CD4-positive, alpha-beta T cell treated with Interleukin-1 beta for 1 hour (primary cell): Measurements from ENCODE around the gene LRCH1.

Experiments
- DNase-seq, 2 donors: peaks; one replicate each; pipeline ENCODE4 v3.0.0-alpha.2; 2020 to 2022

Gene LRCH1

DNA sequence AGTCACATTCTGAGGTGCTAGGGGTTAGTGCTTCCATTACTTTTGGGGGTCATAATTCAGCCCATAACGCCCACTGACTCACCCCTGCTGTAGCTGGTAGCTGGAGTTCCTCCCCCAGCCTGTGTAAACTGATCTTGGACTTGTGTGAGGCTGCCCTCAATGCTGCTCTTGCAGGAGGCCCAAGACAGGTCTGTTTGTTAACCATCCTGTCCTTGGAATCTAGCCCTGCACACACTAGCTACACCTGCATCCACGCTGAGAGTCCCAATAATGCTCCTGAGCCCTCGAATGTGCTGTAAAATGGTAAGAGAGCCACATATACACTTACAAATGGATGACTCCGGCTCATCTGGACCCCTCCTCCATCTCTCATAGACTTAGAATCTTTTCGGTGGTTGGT lies 9.6 kb downstream of the LRCH1 start:
- DNase-seq, result no peak

- DNase-seq, result no peak
Measured at GRCh38 chr13:46565808-46566750, 13.1 kb downstream of the LRCH1 start.

DNA sequence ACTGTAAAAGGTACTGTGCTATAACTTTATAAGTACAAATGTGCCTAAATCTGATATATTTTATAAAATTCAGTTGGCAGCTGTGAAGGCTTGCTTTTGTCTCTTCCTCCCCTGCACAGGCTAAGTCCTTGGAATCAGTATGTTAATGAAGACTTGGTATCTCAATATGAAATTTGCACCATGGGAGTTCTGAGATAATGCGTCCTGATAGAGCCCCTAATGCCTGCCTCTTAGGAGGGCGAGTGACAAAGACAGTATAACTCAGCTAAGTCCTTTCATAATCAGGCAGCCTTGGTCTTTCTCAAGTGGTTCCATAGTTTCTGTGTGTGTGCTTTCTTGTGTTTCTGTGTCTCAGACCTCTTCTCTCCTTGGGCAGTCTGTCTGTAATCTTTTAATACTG lies 14.7 kb downstream of the LRCH1 start:
- DNase-seq, result no peak

GRCh38 chr13:46569456-46569855 lies 16.5 kb downstream of the LRCH1 start:
- DNase-seq, result no peak

DNA sequence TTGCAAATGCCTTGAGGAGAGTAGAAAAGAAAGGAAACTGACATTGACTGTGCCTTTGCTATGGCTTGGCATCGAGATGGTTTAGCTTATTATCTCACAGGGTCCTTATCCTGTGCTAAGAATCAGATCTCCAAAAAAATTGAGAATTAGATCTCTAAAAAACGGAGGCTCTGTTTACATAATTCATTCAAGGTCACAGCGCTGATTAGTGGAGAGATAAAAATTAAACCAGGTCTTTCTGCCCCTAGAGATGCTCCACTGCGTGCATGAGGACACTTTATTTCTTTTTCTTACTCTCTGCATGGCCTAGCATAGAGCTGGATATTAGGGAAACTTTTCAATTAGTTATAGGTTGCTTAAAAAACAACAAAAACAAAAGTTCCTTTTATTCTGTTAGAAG lies 17.3 kb downstream of the LRCH1 start:
- no peak for DNase-seq

DNA sequence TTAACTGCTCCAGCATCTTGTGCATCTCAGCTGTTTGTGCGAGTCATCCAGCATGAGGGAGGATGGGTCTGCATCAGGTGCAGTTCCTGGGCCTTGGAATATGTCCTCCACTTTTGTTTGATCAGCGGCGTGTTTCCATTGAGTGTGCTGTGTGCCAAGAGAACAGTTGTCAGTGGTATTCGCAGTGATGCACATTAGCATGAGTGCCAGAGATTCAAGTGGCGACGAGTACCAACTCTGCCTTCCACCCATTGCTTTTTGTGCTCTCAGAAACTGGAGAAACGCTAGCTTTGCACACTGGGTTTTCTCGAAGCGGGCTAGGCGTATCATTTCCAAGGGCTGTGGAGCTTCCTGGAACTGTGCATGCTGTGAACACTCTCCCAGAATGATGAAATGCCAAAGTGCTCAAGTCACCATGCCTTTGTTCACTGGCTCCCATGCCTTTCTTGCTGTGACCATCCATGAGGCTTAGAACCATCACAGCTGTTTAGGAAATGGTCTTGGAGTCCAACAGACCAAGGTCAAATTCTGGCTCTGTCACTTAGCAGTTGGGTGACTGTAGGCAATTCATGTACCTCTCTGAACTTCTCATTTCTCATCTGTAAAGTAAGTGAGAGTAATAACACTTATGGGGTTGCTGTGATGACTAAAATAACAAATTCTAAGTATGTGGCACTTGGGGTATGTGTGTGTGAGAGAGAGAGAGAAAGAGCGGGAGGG lies 18.4 kb downstream of the LRCH1 start:
- DNase-seq, result no peak

DNA sequence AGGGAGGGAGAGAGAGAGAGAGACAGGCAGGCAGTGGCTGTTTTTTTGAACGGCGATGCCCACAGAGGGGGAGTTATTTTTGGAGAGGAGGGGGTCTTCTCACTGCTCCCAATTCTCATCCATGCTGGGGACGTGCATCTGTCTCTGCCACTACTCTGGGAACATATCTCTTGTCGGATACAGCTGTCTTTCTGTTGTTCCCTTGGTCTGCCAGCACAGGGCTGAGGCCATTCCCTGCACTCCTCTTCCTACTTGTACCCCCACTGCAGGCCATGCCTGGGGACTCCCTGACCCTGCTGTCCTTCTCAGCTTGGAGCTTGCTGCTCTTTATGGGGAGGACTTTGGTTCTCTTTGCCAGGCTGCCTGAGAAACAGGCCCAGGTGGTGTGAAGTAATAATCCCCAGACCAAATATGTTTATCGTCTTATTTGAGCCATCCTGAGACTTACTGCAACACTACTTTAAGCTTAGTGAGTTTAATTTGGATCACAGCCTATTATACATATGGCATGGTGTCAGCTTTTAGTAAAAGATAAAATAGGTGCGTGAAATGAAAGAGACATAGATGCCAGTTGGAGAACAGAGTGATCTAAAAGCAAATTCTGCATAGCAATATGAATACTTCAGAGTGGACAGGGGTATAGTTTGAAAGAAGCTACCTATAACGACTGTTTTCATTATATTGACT lies 19.1 kb downstream of the LRCH1 start:
- no peak for DNase-seq

DNA sequence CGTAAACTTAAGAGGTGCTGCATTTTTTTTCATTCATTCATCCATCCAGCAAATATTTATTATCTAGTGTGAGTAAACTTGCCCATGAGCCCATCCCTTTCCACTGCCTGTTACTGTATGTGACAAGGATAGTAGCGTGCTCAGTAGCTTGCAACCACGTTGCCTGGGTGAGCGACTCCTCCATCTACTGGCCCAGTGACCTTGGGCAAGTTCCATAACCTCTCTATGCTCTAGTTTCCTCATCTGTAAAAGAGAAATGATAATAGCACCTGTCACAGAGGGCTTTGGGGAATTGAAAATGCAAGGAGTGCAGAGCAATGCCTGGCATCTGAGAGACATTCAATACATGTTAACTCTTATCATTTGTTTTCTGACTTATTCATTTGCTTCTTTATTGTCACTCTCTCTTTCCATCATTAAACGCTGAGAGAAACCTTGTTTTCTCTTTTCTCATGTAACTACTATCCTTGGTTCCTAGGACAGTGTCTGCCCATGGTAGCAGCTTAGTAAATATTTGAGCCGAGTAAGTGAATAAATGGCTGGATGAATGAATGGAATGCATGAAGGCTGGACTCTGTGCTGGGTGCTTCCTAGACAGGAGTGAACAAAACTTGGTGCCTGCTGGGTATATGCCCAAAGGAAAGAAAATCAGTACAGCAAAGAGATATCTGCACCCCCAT lies 19.9 kb downstream of the LRCH1 start:
- DNase-seq, result no peak

DNA sequence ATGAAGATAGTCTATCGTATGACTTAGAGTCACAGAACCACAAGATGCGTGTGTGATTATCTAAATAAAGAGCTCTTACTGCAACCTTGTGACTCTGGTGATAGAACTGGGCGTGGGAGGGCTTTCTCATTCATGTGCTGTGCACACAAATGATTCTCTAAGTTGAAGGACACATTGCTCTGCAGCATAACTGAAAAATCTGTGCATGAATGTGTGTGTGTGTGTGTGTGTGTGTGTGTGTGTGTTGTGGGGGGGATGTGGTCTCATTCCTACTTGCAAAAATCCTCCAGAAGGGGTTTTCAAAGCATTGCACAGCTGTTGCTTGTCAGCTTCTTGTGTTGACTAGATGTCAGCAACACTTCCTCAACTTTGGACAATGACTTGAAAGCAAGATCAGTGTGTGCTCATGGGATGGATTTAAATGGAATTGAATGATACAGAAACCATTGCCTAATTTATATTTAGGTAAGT lies 22.4 kb downstream of the LRCH1 start:
- no peak for DNase-seq

DNA sequence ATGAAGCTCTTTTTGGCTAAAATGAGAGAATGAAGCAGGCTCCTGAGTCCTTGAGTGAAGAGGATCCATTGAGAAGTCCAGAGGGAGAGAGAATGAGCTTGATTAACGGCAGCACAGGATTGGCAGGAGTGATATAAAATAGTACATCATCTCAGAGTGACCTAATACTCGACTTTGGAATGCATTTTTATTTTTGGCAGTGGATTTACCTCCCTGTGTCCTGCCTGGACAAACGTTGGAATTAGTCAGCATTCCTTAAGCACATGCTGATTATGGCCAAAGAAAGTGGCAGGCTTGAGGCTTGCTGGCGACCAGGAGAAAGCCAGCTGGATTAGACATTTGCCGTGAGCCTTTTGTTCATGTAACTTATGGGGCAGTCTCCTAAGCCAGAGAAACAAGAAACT lies 22.9 kb downstream of the LRCH1 start:
- DNase-seq, result no peak

- no peak for DNase-seq
Measured at GRCh38 chr13:46576762-46577161, 23.8 kb downstream of the LRCH1 start.

DNA sequence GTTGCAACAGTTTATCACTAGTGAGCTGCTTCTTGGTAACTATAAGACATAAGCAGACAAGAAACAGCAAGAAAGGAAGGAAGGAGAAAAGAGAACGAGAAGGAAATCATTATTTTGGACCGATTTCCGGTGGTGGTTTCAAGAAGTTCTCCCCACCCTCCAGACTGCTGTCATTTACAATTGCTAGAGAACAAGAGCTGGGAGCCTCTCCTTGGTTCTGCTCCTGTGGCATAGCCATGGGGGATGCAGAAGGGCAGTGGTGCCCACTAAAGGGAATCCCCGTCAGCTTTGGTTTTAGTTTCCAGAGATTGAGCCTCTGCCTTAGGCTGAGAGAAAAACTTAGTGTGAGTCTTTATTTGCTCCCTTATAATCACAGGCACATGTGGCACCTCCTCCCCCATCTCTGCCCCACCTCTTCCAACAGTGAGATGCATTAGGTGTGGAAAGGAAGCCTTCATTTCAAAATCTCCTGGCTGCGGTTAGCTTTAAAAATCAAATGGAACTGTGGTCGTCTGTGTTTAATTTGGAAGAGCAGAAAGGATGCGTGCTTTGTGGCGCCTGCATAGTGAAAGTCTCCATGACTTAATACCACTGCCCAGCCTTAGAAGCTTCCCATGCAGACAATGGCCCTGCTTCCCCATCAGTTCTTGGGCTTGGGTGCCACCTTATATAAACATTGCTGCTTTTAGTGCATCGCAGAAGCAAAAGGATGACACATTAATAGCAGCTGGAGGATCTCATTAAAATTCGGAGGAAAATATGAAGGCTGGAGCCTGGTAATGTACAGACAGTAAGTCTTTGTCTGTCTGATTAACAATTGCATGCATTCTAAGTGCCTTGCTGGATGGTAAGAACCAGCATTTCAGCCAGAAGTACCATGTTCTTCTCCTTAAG lies 25.0 kb downstream of the LRCH1 start:
- no peak for DNase-seq

DNA sequence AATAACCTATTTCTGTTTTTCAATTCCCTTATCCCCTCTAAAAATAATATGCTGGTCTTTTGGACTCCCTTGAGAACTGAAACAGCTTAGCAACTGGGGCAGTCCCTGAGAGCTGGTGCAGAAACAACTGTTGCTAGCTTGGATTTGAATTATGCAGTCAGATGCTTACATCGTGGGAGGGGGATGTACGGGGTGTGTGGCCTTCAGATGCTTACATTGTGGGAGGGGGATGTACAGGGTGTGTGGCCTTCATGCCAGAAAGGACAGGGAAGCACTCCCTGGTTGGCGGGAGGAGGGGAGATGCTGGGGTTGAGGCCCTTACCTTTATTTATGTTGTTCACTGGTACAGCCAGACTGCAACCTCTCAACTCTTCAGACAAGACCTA lies 25.6 kb downstream of the LRCH1 start:
- DNase-seq, result no peak

DNA sequence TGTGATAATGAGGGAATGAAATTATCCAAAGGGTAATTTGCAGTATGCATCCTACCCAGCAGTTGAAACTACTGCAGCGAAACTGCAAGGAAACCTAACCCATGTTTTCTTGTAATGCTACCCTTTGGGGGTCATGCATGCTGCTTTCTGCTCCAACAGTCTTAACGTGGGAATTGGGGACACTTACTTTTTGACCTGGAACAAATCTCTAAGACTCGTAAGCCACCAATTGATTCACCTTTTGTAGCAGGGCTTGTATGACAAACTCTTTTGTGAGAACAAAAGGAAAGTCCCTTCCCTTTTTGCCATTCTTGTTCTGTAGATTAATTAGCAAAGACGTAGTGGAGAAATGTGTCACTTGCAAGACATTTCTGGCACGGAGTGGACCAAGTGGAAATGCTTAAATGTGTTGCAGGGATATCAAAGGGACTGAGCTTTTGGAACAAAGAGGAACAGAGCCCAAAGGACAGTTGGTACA lies 27.4 kb downstream of the LRCH1 start:
- no peak for DNase-seq

DNA sequence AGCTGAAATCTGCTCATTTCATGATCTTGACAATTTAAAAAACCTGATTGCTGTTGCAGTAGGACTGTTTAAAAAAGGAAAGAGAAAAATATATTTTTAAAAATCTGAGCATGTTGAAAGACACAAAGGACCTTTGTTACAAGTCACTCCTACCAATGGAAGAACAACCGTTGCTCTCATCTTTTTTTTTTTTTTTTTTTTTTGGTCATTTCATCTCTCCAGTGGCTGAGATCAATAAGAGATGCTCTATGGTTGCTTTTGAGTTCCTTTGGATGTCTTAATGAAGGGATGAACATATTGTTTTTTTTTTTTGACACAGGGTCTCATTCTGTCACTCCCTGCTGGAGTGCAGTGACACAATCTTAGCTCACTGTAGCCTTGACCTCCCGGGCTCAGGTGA lies 29.2 kb downstream of the LRCH1 start:
- DNase-seq, result no peak

DNA sequence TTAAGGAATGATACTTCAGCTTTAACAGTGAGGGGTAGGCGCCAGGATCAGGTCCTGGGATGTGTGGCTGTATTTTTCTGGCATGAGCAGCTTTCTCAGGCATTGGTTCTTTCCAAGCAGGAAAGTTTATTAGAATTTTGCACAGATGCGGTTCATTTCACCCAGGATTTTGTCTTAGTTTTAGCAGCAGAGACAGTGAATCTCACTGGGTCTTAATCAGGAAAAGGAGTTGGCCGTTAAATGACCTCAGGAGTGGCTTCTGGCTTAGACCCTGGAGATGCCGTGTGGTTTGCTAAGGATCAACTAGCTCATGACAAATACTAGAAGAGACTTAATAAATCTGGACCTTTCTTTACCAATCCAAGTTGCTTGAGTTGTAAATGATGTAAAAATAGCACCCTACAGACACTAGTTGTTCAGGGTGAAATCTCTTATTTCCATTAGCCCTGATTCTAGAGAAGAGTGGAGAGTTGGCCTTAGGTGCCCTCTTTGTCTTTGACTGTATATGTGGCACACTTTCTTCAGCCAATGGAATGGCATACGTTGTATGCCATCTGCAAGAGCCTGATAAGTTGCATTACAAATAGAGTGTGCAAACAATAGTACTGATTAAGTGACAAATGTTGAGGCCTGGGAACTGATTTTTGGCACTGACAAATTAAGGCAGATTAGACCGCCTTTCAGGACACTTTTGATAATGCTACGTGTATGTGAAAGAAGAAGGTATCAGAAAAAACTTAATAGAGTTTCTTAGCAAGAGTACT lies 34.0 kb downstream of the LRCH1 start:
- DNase-seq, result no peak

DNA sequence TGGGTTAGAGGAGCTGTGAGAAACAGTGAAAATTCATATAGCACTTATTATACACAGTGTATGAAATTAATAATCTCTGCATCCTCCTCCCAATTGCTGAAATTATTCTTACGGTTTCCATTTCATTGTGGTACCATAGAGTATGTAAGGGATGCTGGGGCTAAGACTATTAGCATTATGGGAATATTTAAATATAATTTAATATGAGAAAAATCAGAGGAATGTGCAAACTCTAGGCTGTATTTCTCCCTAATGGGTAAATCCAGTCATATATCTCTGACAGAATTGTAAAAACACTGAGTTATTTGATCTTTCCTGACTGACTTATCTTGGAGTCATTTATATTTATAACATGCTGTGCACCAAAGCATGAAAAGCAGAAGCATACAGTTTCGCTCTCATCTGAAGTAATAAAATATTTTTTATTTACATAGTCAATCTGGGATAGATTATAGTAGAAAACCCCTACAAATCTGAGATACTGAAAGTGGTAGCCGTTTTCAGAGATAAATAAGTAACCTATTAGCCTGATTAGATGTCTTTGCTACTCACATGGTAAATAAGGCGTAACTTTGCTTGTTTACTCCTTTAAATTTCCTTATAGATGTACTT lies 34.9 kb downstream of the LRCH1 start:
- no peak for DNase-seq

- DNase-seq, result no peak
Measured at GRCh38 chr13:46592385-46592784, 39.4 kb downstream of the LRCH1 start.

- peak; percentile 49 to 62 for DNase-seq
Measured at GRCh38 chr13:46593398-46593797, 40.4 kb downstream of the LRCH1 start.

- DNase-seq, result no peak
Measured at GRCh38 chr13:46594374-46595078, 41.6 kb downstream of the LRCH1 start.
